ENCODE results near the gene SOX1.

Gene SOX1

GRCh38 chr13:112057736-112058518 is 9.0 kb upstream of the SOX1 start:
- Histone ChIP-seq H3K4me2 (ENCODE audit: low read depth, low read length) (no peak overlapping the region), H3K79me2 (ENCODE audit: low read length) (no peaks in the 10 kb centered on the region), H2AFZ (ENCODE audit: low read length) (no peak overlapping the region), H3K36me3 (replicated peaks; ENCODE audit: insufficient read depth, low read length) (no peaks in the 10 kb centered on the region), H3K4me1 (ENCODE audit: low read length) (no peaks in the 10 kb centered on the region), H3K9me2 (replicated peaks; ENCODE audit: insufficient read depth, low read length) (no peaks in the 10 kb centered on the region), H3K4me3 (ENCODE audit: low read length) (no peak overlapping the region), H4K20me1 (ENCODE audit: insufficient read depth, low read length) (no peaks in the 10 kb centered on the region), H3K27ac (ENCODE audit: low read length) (no peak overlapping the region), H3F3A (ENCODE audit: insufficient read depth, low read length) (no peaks in the 10 kb centered on the region), H3K9me3 (replicated peaks; ENCODE audit: insufficient read depth, low read length) (no peaks in the 10 kb centered on the region), H3K9ac (ENCODE audit: low read length) (no peak overlapping the region), H3K27me3 (replicated peaks; ENCODE audit: insufficient read depth, low read length) (peaks cover 12% of the 10 kb centered on the region; the same call in 1 of the 2 replicates)
- TF ChIP-seq EZH2phosphoT487 (IDR thresholded peaks at IDR 0.05; ENCODE audit: low read length): no peak
- TF ChIP-seq EZH2 (optimal IDR thresholded peaks at IDR 0.05; ENCODE audit: low read depth, low read length): no peak
- TF ChIP-seq CTCF (IDR thresholded peaks at IDR 0.05; ENCODE audit: low read length): no peak
- DNase-seq: no peak

- H3K4me3 ChIP-seq (ENCODE audit: low read length): no peak overlapping the region
- no peaks in the 10 kb centered on the region for H3K4me1 ChIP-seq (ENCODE audit: low read length)
- H3K4me2 ChIP-seq (ENCODE audit: low read depth, low read length): no peak overlapping the region
- H3K27me3 ChIP-seq (replicated peaks; ENCODE audit: insufficient read depth, low read length): peaks cover 12% of the 10 kb centered on the region; the same call in 1 of the 2 replicates
- H3K9ac ChIP-seq (ENCODE audit: low read length): no peak overlapping the region
- no peak overlapping the region for H3K27ac ChIP-seq (ENCODE audit: low read length)
- no peaks in the 10 kb centered on the region for H3F3A ChIP-seq (ENCODE audit: insufficient read depth, low read length)
- no peaks in the 10 kb centered on the region for H3K9me2 ChIP-seq (replicated peaks; ENCODE audit: insufficient read depth, low read length)
- H4K20me1 ChIP-seq (ENCODE audit: insufficient read depth, low read length): no peaks in the 10 kb centered on the region
- no peaks in the 10 kb centered on the region for H3K9me3 ChIP-seq (replicated peaks; ENCODE audit: insufficient read depth, low read length)
- no peaks in the 10 kb centered on the region for H3K36me3 ChIP-seq (replicated peaks; ENCODE audit: insufficient read depth, low read length)
- H3K79me2 ChIP-seq (ENCODE audit: low read length): no peaks in the 10 kb centered on the region
- no peak overlapping the region for H2AFZ ChIP-seq (ENCODE audit: low read length)
- TF ChIP-seq CTCF (IDR thresholded peaks at IDR 0.05; ENCODE audit: low read length) (no peak), EZH2 (optimal IDR thresholded peaks at IDR 0.05; ENCODE audit: low read depth, low read length) (no peak), EZH2phosphoT487 (IDR thresholded peaks at IDR 0.05; ENCODE audit: low read length) (no peak)
- no peak for DNase-seq
These were observed 8.5 kb upstream of the SOX1 start for GRCh38 chr13:112058519-112058873.

GRCh38 chr13:112058941-112059340 is 8.0 kb upstream of the SOX1 start:
- no peaks in the 10 kb centered on the region for H3K79me2 ChIP-seq (ENCODE audit: low read length)
- H3K9ac ChIP-seq (ENCODE audit: low read length): no peak overlapping the region
- H2AFZ ChIP-seq (ENCODE audit: low read length): no peak overlapping the region
- no peak for DNase-seq
- no peaks in the 10 kb centered on the region for H4K20me1 ChIP-seq (ENCODE audit: insufficient read depth, low read length)
- H3K9me3 ChIP-seq (replicated peaks; ENCODE audit: insufficient read depth, low read length): no peaks in the 10 kb centered on the region
- no peak overlapping the region for H3K4me2 ChIP-seq (ENCODE audit: low read depth, low read length)
- peaks cover 12% of the 10 kb centered on the region; the same call in 1 of the 2 replicates for H3K27me3 ChIP-seq (replicated peaks; ENCODE audit: insufficient read depth, low read length)
- no peaks in the 10 kb centered on the region for H3F3A ChIP-seq (ENCODE audit: insufficient read depth, low read length)
- TF ChIP-seq EZH2 (optimal IDR thresholded peaks at IDR 0.05; ENCODE audit: low read depth, low read length) (no peak), CTCF (IDR thresholded peaks at IDR 0.05; ENCODE audit: low read length) (no peak), EZH2phosphoT487 (IDR thresholded peaks at IDR 0.05; ENCODE audit: low read length) (no peak)
- no peaks in the 10 kb centered on the region for H3K4me1 ChIP-seq (ENCODE audit: low read length)
- H3K36me3 ChIP-seq (replicated peaks; ENCODE audit: insufficient read depth, low read length): no peaks in the 10 kb centered on the region
- H3K27ac ChIP-seq (ENCODE audit: low read length): no peak overlapping the region
- no peaks in the 10 kb centered on the region for H3K9me2 ChIP-seq (replicated peaks; ENCODE audit: insufficient read depth, low read length)
- H3K4me3 ChIP-seq (ENCODE audit: low read length): no peak overlapping the region
